GM08714 (cell line): ENCODE data around the gene DDX39B.
"Not testable (repeated sequence)": the region's sequence is repeated elsewhere in the genome, so short reads cannot be mapped to it uniquely, and the experiment has no call there.

Experiments
- H3K4me3 ChIP-seq: fragments of 200-500 bp; sonication (Bioruptor generic); 2 replicates; pipeline ENCODE4 v1.5.1; 2014; ENCODE audit warnings: mild to moderate bottlenecking, low read length, inconsistent platforms
- ZNF274 ChIP-seq: IDR thresholded peaks from 2 replicates; pipeline ENCODE4 v1.6.1; 2012; ENCODE audit warnings: mild to moderate bottlenecking, low read depth, low read length

The DDX39B gene

GRCh38 chr6:31531771-31532643 is 9.8 kb downstream of the DDX39B start:
- TF ChIP-seq ZNF274, result no peak
- no peak overlapping the region for H3K4me3 ChIP-seq

GRCh38 chr6:31531162-31531561 is 10.6 kb downstream of the DDX39B start:
- no peak overlapping the region for H3K4me3 ChIP-seq
- no peak for TF ChIP-seq ZNF274

GRCh38 chr6:31530659-31531058 is 11.1 kb downstream of the DDX39B start:
- TF ChIP-seq ZNF274, result no peak
- H3K4me3 ChIP-seq, result no peak overlapping the region

GRCh38 chr6:31529329-31530150 is 12.3 kb downstream of the DDX39B start:
- no peak for TF ChIP-seq ZNF274
- no peak overlapping the region for H3K4me3 ChIP-seq

- TF ChIP-seq ZNF274, result no peak
- H3K4me3 ChIP-seq, result no peak within 1 kb of the TSS
These were observed 12.9 kb downstream of the DDX39B start, which contains the start of gene MCCD1 for GRCh38 chr6:31528821-31529328. TSS of gene MCCD1 (plus strand) at chr6:31528962. CDS start at chr6:31529015, 53 bp downstream.

- no peak overlapping the region for H3K4me3 ChIP-seq
These were observed 13.5 kb downstream of the DDX39B start for GRCh38 chr6:31528307-31528777.

GRCh38 chr6:31525932-31526591 is 15.7 kb downstream of the DDX39B start:
- no peak overlapping the region for H3K4me3 ChIP-seq
- TF ChIP-seq ZNF274, result no peak

More at GRCh38 chr6:31528307-31528777, 13.5 kb downstream of the DDX39B start:
- TF ChIP-seq ZNF274, result no peak

GRCh38 chr6:31525553-31525931 is 16.3 kb downstream of the DDX39B start:
- no peak for TF ChIP-seq ZNF274
- no peak overlapping the region for H3K4me3 ChIP-seq

GRCh38 chr6:31521835-31522234 is 20.0 kb downstream of the DDX39B start:
- no peak overlapping the region for H3K4me3 ChIP-seq
- no peak for TF ChIP-seq ZNF274

- H3K4me3 ChIP-seq, result no peak overlapping the region
- no peak for TF ChIP-seq ZNF274
These were observed 28.2 kb downstream of the DDX39B start for GRCh38 chr6:31513456-31514165.

GRCh38 chr6:31510007-31510406 is 31.8 kb downstream of the DDX39B start:
- TF ChIP-seq ZNF274, result no peak

GRCh38 chr6:31509036-31509435 is 32.8 kb downstream of the DDX39B start:
- H3K4me3 ChIP-seq, result not testable (repeated sequence)

More at GRCh38 chr6:31510007-31510406, 31.8 kb downstream of the DDX39B start:
- no peak overlapping the region for H3K4me3 ChIP-seq

GRCh38 chr6:31502586-31502985 is 39.2 kb downstream of the DDX39B start:
- no peak for TF ChIP-seq ZNF274
- no peak overlapping the region for H3K4me3 ChIP-seq

- not testable (repeated sequence) for H3K4me3 ChIP-seq
These were observed 42.2 kb downstream of the DDX39B start for GRCh38 chr6:31499648-31500047.
